Breast epithelium (tissue), 3 donors: ENCODE data around the gene RNF19B.

Experiments used
- CTCF ChIP-seq, 3 donors: fragments of 450-650 bp; IDR thresholded peaks; one replicate each; pipeline ENCODE4 v1.5.1; 2016 to 2017; ENCODE audit warnings: antibody characterized with exemption in 3 of 3, mild to moderate bottlenecking in 3 of 3, moderate library complexity in 3 of 3
- POLR2A ChIP-seq: fragments of 450-650 bp; IDR thresholded peaks from one replicate; pipeline ENCODE4 v1.6.1; 2016; ENCODE audit warnings: antibody characterized with exemption, mild to moderate bottlenecking, moderate library complexity
- POLR2AphosphoS5 ChIP-seq, 3 donors: sonication (generic); formaldehyde crosslinking; IDR thresholded peaks; one replicate each; pipeline ENCODE4 v1.6.1; 2017; ENCODE audit warnings: antibody characterized with exemption in 3 of 3

GRCh38 chr1:32910319-32910718 is 54.3 kb downstream of the RNF19B start:
- no peak for TF ChIP-seq CTCF (IDR thresholded peaks at IDR 0.05)
- no peak for TF ChIP-seq POLR2A
- no peak for TF ChIP-seq POLR2AphosphoS5 (IDR thresholded peaks at IDR 0.05)
